Measurements from ENCODE around the gene TUBB8B. TPM values are rescaled to one million over a fixed set of nuclear protein-coding genes. Genes with fewer than 3 reads are reported as not detected.
"Not testable (repeated sequence)": the region's sequence is repeated elsewhere in the genome, so short reads cannot be mapped to it uniquely, and the experiment has no call there.

The TUBB8B gene
- total RNA-seq, 1 donor from 2014 or later, result not detected

GRCh38 chr18:48696-49095 is 719 bp downstream of the TUBB8B start:
- ATAC-seq, result not testable (repeated sequence)

GRCh38 chr18:13177-13576 is 36.2 kb downstream of the TUBB8B start:
- peak; percentile 24 for ATAC-seq
- DNase-seq (ENCODE audit: low spot score), result not testable (repeated sequence)

More at GRCh38 chr18:48696-49095, 719 bp downstream of the TUBB8B start:
- not testable (repeated sequence) for DNase-seq (ENCODE audit: low spot score)

- ATAC-seq, result peak; percentile 20
- not testable (repeated sequence) for DNase-seq (ENCODE audit: low spot score)
Observed at GRCh38 chr18:12773-13172, 36.6 kb downstream of the TUBB8B start.

- not testable (repeated sequence) for ATAC-seq
Observed at GRCh38 chr18:11383-12274, 37.8 kb downstream of the TUBB8B start.

GRCh38 chr18:10624-11184 is 38.7 kb downstream of the TUBB8B start:
- not testable (repeated sequence) for DNase-seq (ENCODE audit: low spot score)
- peak; percentile 57 for ATAC-seq

More at GRCh38 chr18:11383-12274, 37.8 kb downstream of the TUBB8B start:
- not testable (repeated sequence) for DNase-seq (ENCODE audit: low spot score)

GRCh38 chr18:9937-10336 is 39.5 kb downstream of the TUBB8B start:
- not testable (repeated sequence) for ATAC-seq; DNase-seq (ENCODE audit: low spot score)

Other genes starting within 250 kb of the TUBB8B start
- gene USP14, start 108.9 kb upstream of the TUBB8B start, total RNA-seq, result 15.8 TPM
- gene THOC1, start 218.4 kb upstream of the TUBB8B start, total RNA-seq, result 8.9 TPM

All from left lobe of liver (tissue), 2 donors.